NB4 (cell line): Measurements from ENCODE around the gene TCF7L2.

Source experiments
- POLR2A ChIP-seq: IDR thresholded peaks from 2 replicates; pipeline ENCODE4 v1.6.1; 2011; ENCODE audit warnings: mild to moderate bottlenecking; ENCODE audit not compliant: insufficient read length; ENCODE audit errors: extremely low read depth
- TF ChIP-seq, protein P1 (sequence below): IDR thresholded peaks from one replicate; pipeline ENCODE4 v1.5.1; 2012; ENCODE audit warnings: low read depth, low read length

GRCh38 chr10:112911206-112911605 is 38.8 kb upstream of the TCF7L2 start:
- TF ChIP-seq, protein P1, sequence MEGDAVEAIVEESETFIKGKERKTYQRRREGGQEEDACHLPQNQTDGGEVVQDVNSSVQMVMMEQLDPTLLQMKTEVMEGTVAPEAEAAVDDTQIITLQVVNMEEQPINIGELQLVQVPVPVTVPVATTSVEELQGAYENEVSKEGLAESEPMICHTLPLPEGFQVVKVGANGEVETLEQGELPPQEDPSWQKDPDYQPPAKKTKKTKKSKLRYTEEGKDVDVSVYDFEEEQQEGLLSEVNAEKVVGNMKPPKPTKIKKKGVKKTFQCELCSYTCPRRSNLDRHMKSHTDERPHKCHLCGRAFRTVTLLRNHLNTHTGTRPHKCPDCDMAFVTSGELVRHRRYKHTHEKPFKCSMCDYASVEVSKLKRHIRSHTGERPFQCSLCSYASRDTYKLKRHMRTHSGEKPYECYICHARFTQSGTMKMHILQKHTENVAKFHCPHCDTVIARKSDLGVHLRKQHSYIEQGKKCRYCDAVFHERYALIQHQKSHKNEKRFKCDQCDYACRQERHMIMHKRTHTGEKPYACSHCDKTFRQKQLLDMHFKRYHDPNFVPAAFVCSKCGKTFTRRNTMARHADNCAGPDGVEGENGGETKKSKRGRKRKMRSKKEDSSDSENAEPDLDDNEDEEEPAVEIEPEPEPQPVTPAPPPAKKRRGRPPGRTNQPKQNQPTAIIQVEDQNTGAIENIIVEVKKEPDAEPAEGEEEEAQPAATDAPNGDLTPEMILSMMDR = no peak
- TF ChIP-seq POLR2A = no peak
